ENCODE data around the gene MPPE1. TPM values are rescaled to one million over a fixed set of nuclear protein-coding genes. Genes with fewer than 3 reads are reported as not detected.
"Not testable (repeated sequence)": the region's sequence is repeated elsewhere in the genome, so short reads cannot be mapped to it uniquely, and the experiment has no call there.

Gene MPPE1
- total and polyA plus RNA-seq, 4 donors, result 41.3 to 71.4 (median 44.0) TPM

GRCh38 chr18:11857177-11857887 lies 50.8 kb downstream of the MPPE1 start:
- Histone ChIP-seq H3K9ac (ENCODE audit: insufficient read depth in 1 of 2, low read length in 2 of 2) (peak overlapping the region in 1 of 2 donors; percentile 34), H3K36me3 (ENCODE audit: control insufficient read depth in 4 of 4, insufficient read depth in 4 of 4, low read length in 4 of 4) (no peaks in the 10 kb centered on the region), H3K4me3 (no peak overlapping the region), H3K4me1 (ENCODE audit: control insufficient read depth in 5 of 5, insufficient read depth in 5 of 5, low read length in 5 of 5) (peaks cover 0 to 15% (median 8%) of the 10 kb centered on the region in 5 donors), H3K9me3 (ENCODE audit: control insufficient read depth in 4 of 4, insufficient read depth in 3 of 4, low read length in 3 of 4) (no peaks in the 10 kb centered on the region), H3K27ac (ENCODE audit: low read depth in 1 of 2, low read length in 1 of 2) (peak overlapping the region; percentile 40 to 85), H3K27me3 (ENCODE audit: control insufficient read depth in 3 of 3, insufficient read depth in 3 of 3, low read length in 2 of 3) (peaks cover 0 to 2% (median 0%) of the 10 kb centered on the region in 3 donors)
- ATAC-seq (ENCODE audit: insufficient read depth, low FRiP score), result peak; percentile 50
- peak in 2 of 3 donors; percentile 46 to 66 for DNase-seq
- WGBS, 2 donors, result 48 to 51% methylated on average over 11 of the region's 11 CpGs
- no peak for TF ChIP-seq CTCF (IDR thresholded peaks at IDR 0.05; ENCODE audit: control extremely low read depth, extremely low read depth)

GRCh38 chr18:11854554-11854953 lies 53.6 kb downstream of the MPPE1 start:
- DNase-seq; H3K9me3 ChIP-seq (ENCODE audit: control insufficient read depth in 4 of 4, insufficient read depth in 3 of 4, low read length in 3 of 4): not testable (repeated sequence)
- peaks cover 0 to 33% (median 3%) of the 10 kb centered on the region in 5 donors for H3K4me1 ChIP-seq (ENCODE audit: control insufficient read depth in 5 of 5, insufficient read depth in 5 of 5, low read length in 5 of 5)

GRCh38 chr18:11851806-11852337 lies 56.2 kb downstream of the MPPE1 start:
- WGBS, 2 donors, result 0 to 1% methylated on average over 23 of the region's 23 CpGs
- no peaks in the 10 kb centered on the region for H3K9me3 ChIP-seq (ENCODE audit: control insufficient read depth in 4 of 4, insufficient read depth in 3 of 4, low read length in 3 of 4)
- H3K27me3 ChIP-seq (ENCODE audit: control insufficient read depth in 3 of 3, insufficient read depth in 3 of 3, low read length in 2 of 3), result no peaks in the 10 kb centered on the region
- TF ChIP-seq CTCF (IDR thresholded peaks at IDR 0.05; ENCODE audit: control extremely low read depth, extremely low read depth), result no peak
- peaks cover 0 to 31% (median 3%) of the 10 kb centered on the region in 5 donors for H3K4me1 ChIP-seq (ENCODE audit: control insufficient read depth in 5 of 5, insufficient read depth in 5 of 5, low read length in 5 of 5)
- H3K4me3 ChIP-seq, result peak overlapping the region; percentile 86
- H3K27ac ChIP-seq (ENCODE audit: low read depth in 1 of 2, low read length in 1 of 2), result peak overlapping the region; percentile 95 to 97
- peak overlapping the region; percentile 96 to 98 for H3K9ac ChIP-seq (ENCODE audit: insufficient read depth in 1 of 2, low read length in 2 of 2)
- H3K36me3 ChIP-seq (ENCODE audit: control insufficient read depth in 4 of 4, insufficient read depth in 4 of 4, low read length in 4 of 4), result peaks cover 0 to 3% (median 0%) of the 10 kb centered on the region in 4 donors
- DNase-seq, result peak in 2 of 3 donors; percentile 30 to 49
- ATAC-seq (ENCODE audit: insufficient read depth, low FRiP score), result peak; percentile 14

More at GRCh38 chr18:11854554-11854953, 53.6 kb downstream of the MPPE1 start:
- not testable (repeated sequence) for ATAC-seq (ENCODE audit: insufficient read depth, low FRiP score); H3K9ac ChIP-seq (ENCODE audit: insufficient read depth in 1 of 2, low read length in 2 of 2); H3K36me3 ChIP-seq (ENCODE audit: control insufficient read depth in 4 of 4, insufficient read depth in 4 of 4, low read length in 4 of 4); H3K4me3 ChIP-seq; H3K27me3 ChIP-seq (ENCODE audit: control insufficient read depth in 3 of 3, insufficient read depth in 3 of 3, low read length in 2 of 3); H3K27ac ChIP-seq (ENCODE audit: low read depth in 1 of 2, low read length in 1 of 2)
- WGBS, 2 donors, result 90 to 96% methylated on average over 6 of the region's 6 CpGs

GRCh38 chr18:11851146-11851805 lies 56.8 kb downstream of the MPPE1 start, which contains the start of gene CHMP1B:
TSS of gene CHMP1B (plus strand) at chr18:11851413. CDS start at chr18:11851512, 99 bp downstream.
- peak; percentile 97 for ATAC-seq (ENCODE audit: insufficient read depth, low FRiP score)
- TF ChIP-seq CTCF (IDR thresholded peaks at IDR 0.05; ENCODE audit: control extremely low read depth, extremely low read depth), result no peak
- WGBS, 2 donors, result 0% methylated on average over 53 of the region's 53 CpGs

More at GRCh38 chr18:11851146-11851805, 56.8 kb downstream of the MPPE1 start, which contains the start of gene CHMP1B:
- H3K9ac ChIP-seq (ENCODE audit: insufficient read depth in 1 of 2, low read length in 2 of 2), result peak within 1 kb of the TSS; percentile 96 to 98
- DNase-seq, result peak; percentile 98 to 99 (median 98)
- no peaks in the 10 kb centered on the region for H3K9me3 ChIP-seq (ENCODE audit: control insufficient read depth in 4 of 4, insufficient read depth in 3 of 4, low read length in 3 of 4)
- H3K36me3 ChIP-seq (ENCODE audit: control insufficient read depth in 4 of 4, insufficient read depth in 4 of 4, low read length in 4 of 4), result peaks cover 0 to 3% (median 0%) of the 10 kb centered on the region in 4 donors
- no peaks in the 10 kb centered on the region for H3K27me3 ChIP-seq (ENCODE audit: control insufficient read depth in 3 of 3, insufficient read depth in 3 of 3, low read length in 2 of 3)
- peak within 1 kb of the TSS; percentile 86 for H3K4me3 ChIP-seq
- H3K4me1 ChIP-seq (ENCODE audit: control insufficient read depth in 5 of 5, insufficient read depth in 5 of 5, low read length in 5 of 5), result peaks cover 0 to 31% (median 3%) of the 10 kb centered on the region in 5 donors
- H3K27ac ChIP-seq (ENCODE audit: low read depth in 1 of 2, low read length in 1 of 2), result peak within 1 kb of the TSS; percentile 95 to 97
